ENCODE data around the gene ARL6IP4. TPM values are rescaled to one million over a fixed set of nuclear protein-coding genes. Genes with fewer than 3 reads are reported as not detected.

The ARL6IP4 gene
- total RNA-seq, 1 experiment from 2014 or later: 413 TPM

- no peaks in the 10 kb centered on the region for H3K27me3 ChIP-seq
- H3K36me3 ChIP-seq: peaks cover 25% of the 10 kb centered on the region
- no peak for DNase-seq
- H3K4me3 ChIP-seq: no peak overlapping the region
- H3K9me3 ChIP-seq: no peaks in the 10 kb centered on the region
Measured at GRCh38 chr12:122983789-122984515, 3.5 kb downstream of the ARL6IP4 start.

GRCh38 chr12:122984612-122985337 is 4.3 kb downstream of the ARL6IP4 start:
- no peak overlapping the region for H3K4me3 ChIP-seq

GRCh38 chr12:122985338-122986257 is 5.1 kb downstream of the ARL6IP4 start:
- Histone ChIP-seq H3K27me3 (no peaks in the 10 kb centered on the region), H3K9me3 (no peaks in the 10 kb centered on the region), H3K36me3 (peaks cover 25% of the 10 kb centered on the region), H3K4me3 (no peak overlapping the region)
- DNase-seq: no peak

More at GRCh38 chr12:122984612-122985337, 4.3 kb downstream of the ARL6IP4 start:
- H3K9me3 ChIP-seq: no peaks in the 10 kb centered on the region
- no peaks in the 10 kb centered on the region for H3K27me3 ChIP-seq
- DNase-seq: no peak
- H3K36me3 ChIP-seq: peaks cover 25% of the 10 kb centered on the region

GRCh38 chr12:122986258-122986871 is 5.9 kb downstream of the ARL6IP4 start:
- DNase-seq: no peak

GRCh38 chr12:122987086-122987951 is 6.8 kb downstream of the ARL6IP4 start:
- Histone ChIP-seq H3K4me3 (no peak overlapping the region), H3K9me3 (no peaks in the 10 kb centered on the region), H3K36me3 (peaks cover 12% of the 10 kb centered on the region), H3K27me3 (no peaks in the 10 kb centered on the region)
- DNase-seq: no peak

More at GRCh38 chr12:122986258-122986871, 5.9 kb downstream of the ARL6IP4 start:
- no peaks in the 10 kb centered on the region for H3K27me3 ChIP-seq
- H3K9me3 ChIP-seq: no peaks in the 10 kb centered on the region
- H3K36me3 ChIP-seq: peaks cover 22% of the 10 kb centered on the region
- H3K4me3 ChIP-seq: no peak overlapping the region

- Histone ChIP-seq H3K36me3 (peaks cover 5% of the 10 kb centered on the region), H3K27me3 (no peaks in the 10 kb centered on the region), H3K4me3 (no peak overlapping the region), H3K9me3 (no peaks in the 10 kb centered on the region)
- DNase-seq: no peak
Measured at GRCh38 chr12:122988036-122988435, 7.6 kb downstream of the ARL6IP4 start.

GRCh38 chr12:122988612-122989212 is 8.2 kb downstream of the ARL6IP4 start:
- peaks cover 2% of the 10 kb centered on the region; the same call in 1 of the 2 replicates for H3K36me3 ChIP-seq
- no peak for DNase-seq
- no peaks in the 10 kb centered on the region for H3K9me3 ChIP-seq
- H3K27me3 ChIP-seq: no peaks in the 10 kb centered on the region
- H3K4me3 ChIP-seq: no peak overlapping the region

GRCh38 chr12:122989225-122989839 is 8.9 kb downstream of the ARL6IP4 start:
- no peak for DNase-seq
- H3K9me3 ChIP-seq: no peaks in the 10 kb centered on the region
- H3K4me3 ChIP-seq: no peak overlapping the region
- H3K36me3 ChIP-seq: peaks cover 2% of the 10 kb centered on the region; the same call in 1 of the 2 replicates
- H3K27me3 ChIP-seq: no peaks in the 10 kb centered on the region

- DNase-seq: no peak
- peaks cover 2% of the 10 kb centered on the region; the same call in 1 of the 2 replicates for H3K36me3 ChIP-seq
- no peak overlapping the region for H3K4me3 ChIP-seq
- no peaks in the 10 kb centered on the region for H3K27me3 ChIP-seq
- no peaks in the 10 kb centered on the region for H3K9me3 ChIP-seq
Measured at GRCh38 chr12:122989874-122990419, 9.5 kb downstream of the ARL6IP4 start.

- H3K9me3 ChIP-seq: no peaks in the 10 kb centered on the region
- H3K4me3 ChIP-seq: no peak overlapping the region
- no peak for DNase-seq
- H3K27me3 ChIP-seq: no peaks in the 10 kb centered on the region
- peaks cover under 1% of the 10 kb centered on the region; the same call in 1 of the 2 replicates for H3K36me3 ChIP-seq
Measured at GRCh38 chr12:122990561-122990960, 10.1 kb downstream of the ARL6IP4 start.

- Histone ChIP-seq H3K4me3 (no peak overlapping the region), H3K36me3 (no peaks in the 10 kb centered on the region), H3K27me3 (no peaks in the 10 kb centered on the region), H3K9me3 (no peaks in the 10 kb centered on the region)
- DNase-seq: no peak
Measured at GRCh38 chr12:122990961-122991622, 10.6 kb downstream of the ARL6IP4 start.

- Histone ChIP-seq H3K27me3 (no peaks in the 10 kb centered on the region), H3K4me3 (no peak overlapping the region), H3K9me3 (no peaks in the 10 kb centered on the region), H3K36me3 (no peaks in the 10 kb centered on the region)
- no peak for DNase-seq
Measured at GRCh38 chr12:122991623-122992275, 11.3 kb downstream of the ARL6IP4 start.

- H3K4me3 ChIP-seq: no peak overlapping the region
- DNase-seq: no peak
Measured at GRCh38 chr12:122992386-122992785, 11.9 kb downstream of the ARL6IP4 start.

More at GRCh38 chr12:122992386-122992785, 11.9 kb downstream of the ARL6IP4 start:
- Histone ChIP-seq H3K36me3 (no peaks in the 10 kb centered on the region), H3K9me3 (no peaks in the 10 kb centered on the region), H3K27me3 (no peaks in the 10 kb centered on the region)

Data from MG63 (cell line).